Measurements from ENCODE around the gene PSMD6.

DNA sequence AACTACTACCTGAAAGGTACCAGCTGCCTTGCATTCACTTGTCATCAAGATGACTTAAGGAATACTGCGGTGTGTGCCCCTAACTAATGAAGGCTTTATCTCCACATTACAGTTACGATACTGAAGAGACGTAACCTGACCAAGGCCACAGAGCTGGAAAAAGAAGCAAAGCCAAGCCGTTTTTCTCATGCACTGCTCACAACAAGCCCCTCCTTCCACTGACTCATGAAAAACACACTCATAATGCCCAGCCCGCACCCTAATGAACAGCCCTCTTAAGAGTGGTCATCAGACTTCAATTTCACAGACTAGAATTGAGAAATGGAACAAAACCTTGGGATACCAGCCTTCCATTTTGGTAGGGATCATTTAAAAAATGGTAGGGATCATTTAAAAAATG lies 11.6 kb downstream of the PSMD6 start:
- TF ChIP-seq, protein P1, sequence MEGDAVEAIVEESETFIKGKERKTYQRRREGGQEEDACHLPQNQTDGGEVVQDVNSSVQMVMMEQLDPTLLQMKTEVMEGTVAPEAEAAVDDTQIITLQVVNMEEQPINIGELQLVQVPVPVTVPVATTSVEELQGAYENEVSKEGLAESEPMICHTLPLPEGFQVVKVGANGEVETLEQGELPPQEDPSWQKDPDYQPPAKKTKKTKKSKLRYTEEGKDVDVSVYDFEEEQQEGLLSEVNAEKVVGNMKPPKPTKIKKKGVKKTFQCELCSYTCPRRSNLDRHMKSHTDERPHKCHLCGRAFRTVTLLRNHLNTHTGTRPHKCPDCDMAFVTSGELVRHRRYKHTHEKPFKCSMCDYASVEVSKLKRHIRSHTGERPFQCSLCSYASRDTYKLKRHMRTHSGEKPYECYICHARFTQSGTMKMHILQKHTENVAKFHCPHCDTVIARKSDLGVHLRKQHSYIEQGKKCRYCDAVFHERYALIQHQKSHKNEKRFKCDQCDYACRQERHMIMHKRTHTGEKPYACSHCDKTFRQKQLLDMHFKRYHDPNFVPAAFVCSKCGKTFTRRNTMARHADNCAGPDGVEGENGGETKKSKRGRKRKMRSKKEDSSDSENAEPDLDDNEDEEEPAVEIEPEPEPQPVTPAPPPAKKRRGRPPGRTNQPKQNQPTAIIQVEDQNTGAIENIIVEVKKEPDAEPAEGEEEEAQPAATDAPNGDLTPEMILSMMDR (IDR thresholded peaks at IDR 0.05; ENCODE audit: poor library complexity, severe bottlenecking) = no peak
- TF ChIP-seq RAD21 (conservative IDR thresholded peaks at IDR 0.05) (no peak), EZH2 (IDR thresholded peaks at IDR 0.05; ENCODE audit: borderline replicate concordance, insufficient read depth, low read length, poor library complexity, severe bottlenecking) (no peak), SMC3 (conservative IDR thresholded peaks at IDR 0.05; ENCODE audit: poor library complexity) (no peak), POLR2AphosphoS5 (IDR thresholded peaks at IDR 0.05) (no peak)

Data from neural cell (in vitro differentiated cells).